ENCODE measurements around the gene FASTKD3. TPM values are rescaled to one million over a fixed set of nuclear protein-coding genes. Genes with fewer than 3 reads are reported as not detected.

The FASTKD3 gene
- total and polyA plus RNA-seq, 2 of the 4 experiments (the other 2 are of a cell fraction), result 8.4 to 12.7 TPM

GRCh38 chr5:7837403-7837802 lies 31.4 kb downstream of the FASTKD3 start:
- H3K27ac ChIP-seq (ENCODE audit: insufficient read depth, low read length), result no peak overlapping the region
- intact Hi-C loops (cut with micrococcal nuclease) (no loop called here), in situ Hi-C loops (cut with MboI; ENCODE audit: low sequenced_read_pairs) (no loop called here), dilution Hi-C loops (cut with HindIII; ENCODE audit: low sequenced_read_pairs, unreplicated experiment) (no loop called here)
- no peak overlapping the region for H2BK15ac ChIP-seq (ENCODE audit: low read depth, low read length)
- no peak overlapping the region for H3K23ac ChIP-seq (ENCODE audit: low read depth, low read length)
- no peak overlapping the region for H3K18ac ChIP-seq (ENCODE audit: low read depth, low read length)
- H2AFZ ChIP-seq (replicated peaks; ENCODE audit: low read length, poor library complexity), result no peak overlapping the region
- H2BK20ac ChIP-seq (ENCODE audit: low read depth, low read length), result no peak overlapping the region
- no CpG with 5 or more reads among the region's 3 CpGs for WGBS, 2 experiments (ENCODE audit: extremely low coverage in 2 of 2, insufficient read length in 1 of 2)
- CTCF ChIA-PET, result no interaction called here
- H3K9me1 ChIP-seq (ENCODE audit: insufficient read depth, low read length), result no peaks in the 10 kb centered on the region
- no peak overlapping the region for H2AK9ac ChIP-seq (replicated peaks; ENCODE audit: low read depth, low read length, poor library complexity)
- no peak overlapping the region for H4K8ac ChIP-seq (ENCODE audit: low read depth in 2 of 2, low read length in 2 of 2)
- H2BK5ac ChIP-seq (ENCODE audit: low read depth, low read length, poor library complexity, severe bottlenecking), result no peak overlapping the region
- no peak overlapping the region for H3K4me3 ChIP-seq (ENCODE audit: insufficient read depth, low read depth, low read length)
- H3K56ac ChIP-seq (ENCODE audit: extremely low read depth, insufficient read depth, low read length), result no peak overlapping the region
- no peak overlapping the region for H3K4ac ChIP-seq (ENCODE audit: low read depth, low read length)
- DNase-seq (no peak), ATAC-seq (ENCODE audit: low read depth) (no peak)
- no peaks in the 10 kb centered on the region for H3K4me1 ChIP-seq (ENCODE audit: control insufficient read depth, insufficient read depth, low read length)
- H4K5ac ChIP-seq (ENCODE audit: low read depth, low read length), result no peak overlapping the region
- no peak overlapping the region for H3K4me2 ChIP-seq (ENCODE audit: low read depth, low read length)
- no peaks in the 10 kb centered on the region for H3K9me3 ChIP-seq (ENCODE audit: control insufficient read depth, insufficient read depth, low read length)
- no peak overlapping the region for H3K9ac ChIP-seq (ENCODE audit: low read depth, low read length)
- no peak overlapping the region for H2AK5ac ChIP-seq (ENCODE audit: low read depth, low read length)
- H4K20me1 ChIP-seq (ENCODE audit: insufficient read depth, low read length), result no peaks in the 10 kb centered on the region
- POLR2A ChIA-PET (ENCODE audit: unreplicated experiment), result no interaction called here
- no peaks in the 10 kb centered on the region for H3K79me1 ChIP-seq (ENCODE audit: low read depth in 1 of 2, low read length in 2 of 2)
- H3K27me3 ChIP-seq (ENCODE audit: control insufficient read depth, insufficient read depth, low read length), result no peaks in the 10 kb centered on the region
- TF ChIP-seq POLR2A (IDR thresholded peaks at IDR 0.05; ENCODE audit: low read depth, low read length) (no peak), MAFK (IDR thresholded peaks at IDR 0.05; ENCODE audit: low read depth, low read length) (no peak), RCOR1 (IDR thresholded peaks at IDR 0.05; ENCODE audit: insufficient replicate concordance, low read length) (no peak), CEBPB (IDR thresholded peaks at IDR 0.05; ENCODE audit: low read depth, low read length) (no peak), MXI1 (IDR thresholded peaks at IDR 0.05; ENCODE audit: borderline replicate concordance, low read depth, low read length) (no peak), FOS (IDR thresholded peaks at IDR 0.05; ENCODE audit: low read depth, low read length) (no peak), MAZ (IDR thresholded peaks at IDR 0.05; ENCODE audit: borderline replicate concordance, low read depth, low read length) (no peak), USF2 (IDR thresholded peaks at IDR 0.05; ENCODE audit: low read depth, low read length) (no peak), CHD1 (IDR thresholded peaks at IDR 0.05; ENCODE audit: low read depth, low read length) (no peak), NFE2L2 (IDR thresholded peaks at IDR 0.05; ENCODE audit: low read depth, low read length) (no peak), ELK1 (IDR thresholded peaks at IDR 0.05; ENCODE audit: borderline replicate concordance, low read depth, low read length) (no peak), RAD21 (IDR thresholded peaks at IDR 0.05; ENCODE audit: low read length) (no peak)
- no peaks in the 10 kb centered on the region for H3K36me3 ChIP-seq (ENCODE audit: control insufficient read depth, insufficient read depth, low read length)
- no peak overlapping the region for H3K14ac ChIP-seq (replicated peaks; ENCODE audit: low read depth, low read length)
- H2BK120ac ChIP-seq (ENCODE audit: low read depth, low read length), result no peak overlapping the region
- BruUV-seq (replicated peaks), result no TSS peak
- H4K91ac ChIP-seq (ENCODE audit: insufficient read depth, low read depth, low read length), result no peak overlapping the region

All from IMR-90 (cell line).